Endothelial cell of umbilical vein (primary cell): ENCODE measurements around the gene ZAR1.

Experiments
- POLR2A ChIP-seq: IDR thresholded peaks from 2 replicates; pipeline ENCODE4 v1.6.1; 2012; ENCODE audit warnings: low read depth, mild to moderate bottlenecking, control low read depth, low read length
- TF ChIP-seq, protein P1 (sequence below), 2 donors: IDR thresholded peaks; 1 replicate in 1 of 2; 2 replicates in 1 of 2; pipeline ENCODE4 v1.5.1; 2011; ENCODE audit warnings: low read length in 2 of 2, mild to moderate bottlenecking in 2 of 2, moderate library complexity in 2 of 2, control low read depth in 1 of 2, inconsistent platforms in 1 of 2, low read depth in 1 of 2; ENCODE audit not compliant: insufficient read depth in 1 of 2; ENCODE audit errors: extremely low read depth in 1 of 2

GRCh38 chr4:48493452-48494100, 3.5 kb downstream of the ZAR1 start:
- TF ChIP-seq, protein P1, sequence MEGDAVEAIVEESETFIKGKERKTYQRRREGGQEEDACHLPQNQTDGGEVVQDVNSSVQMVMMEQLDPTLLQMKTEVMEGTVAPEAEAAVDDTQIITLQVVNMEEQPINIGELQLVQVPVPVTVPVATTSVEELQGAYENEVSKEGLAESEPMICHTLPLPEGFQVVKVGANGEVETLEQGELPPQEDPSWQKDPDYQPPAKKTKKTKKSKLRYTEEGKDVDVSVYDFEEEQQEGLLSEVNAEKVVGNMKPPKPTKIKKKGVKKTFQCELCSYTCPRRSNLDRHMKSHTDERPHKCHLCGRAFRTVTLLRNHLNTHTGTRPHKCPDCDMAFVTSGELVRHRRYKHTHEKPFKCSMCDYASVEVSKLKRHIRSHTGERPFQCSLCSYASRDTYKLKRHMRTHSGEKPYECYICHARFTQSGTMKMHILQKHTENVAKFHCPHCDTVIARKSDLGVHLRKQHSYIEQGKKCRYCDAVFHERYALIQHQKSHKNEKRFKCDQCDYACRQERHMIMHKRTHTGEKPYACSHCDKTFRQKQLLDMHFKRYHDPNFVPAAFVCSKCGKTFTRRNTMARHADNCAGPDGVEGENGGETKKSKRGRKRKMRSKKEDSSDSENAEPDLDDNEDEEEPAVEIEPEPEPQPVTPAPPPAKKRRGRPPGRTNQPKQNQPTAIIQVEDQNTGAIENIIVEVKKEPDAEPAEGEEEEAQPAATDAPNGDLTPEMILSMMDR (IDR thresholded peaks at IDR 0.05; ENCODE audit: extremely low read depth in 1 of 2, insufficient read depth in 1 of 2, low read depth in 1 of 2, low read length in 2 of 2) = no peak
- no peak for TF ChIP-seq POLR2A
